M059J (cell line): ENCODE results near the gene MAGEA12. TPM values are rescaled to one million over a fixed set of nuclear protein-coding genes. Genes with fewer than 3 reads are reported as not detected.
"Not testable (repeated sequence)": the region's sequence is repeated elsewhere in the genome, so short reads cannot be mapped to it uniquely, and the experiment has no call there.

Source experiments
- DNase-seq: peaks from one replicate; pipeline ENCODE4 v3.0.0-alpha.2; 2012; ENCODE audit warnings: low read depth
- total RNA-seq: library from RNA; depleted of rRNA; stranded (reverse); fragments of >200 nt; shearing (Covaris generic); gene quantifications from 2 replicates; pipeline ENCODE4 v1.2.3, GENCODE V29; 2014; rRNA removed

The MAGEA12 gene
- total RNA-seq, 1 experiment from 2014 or later, result 15.5 TPM

DNA sequence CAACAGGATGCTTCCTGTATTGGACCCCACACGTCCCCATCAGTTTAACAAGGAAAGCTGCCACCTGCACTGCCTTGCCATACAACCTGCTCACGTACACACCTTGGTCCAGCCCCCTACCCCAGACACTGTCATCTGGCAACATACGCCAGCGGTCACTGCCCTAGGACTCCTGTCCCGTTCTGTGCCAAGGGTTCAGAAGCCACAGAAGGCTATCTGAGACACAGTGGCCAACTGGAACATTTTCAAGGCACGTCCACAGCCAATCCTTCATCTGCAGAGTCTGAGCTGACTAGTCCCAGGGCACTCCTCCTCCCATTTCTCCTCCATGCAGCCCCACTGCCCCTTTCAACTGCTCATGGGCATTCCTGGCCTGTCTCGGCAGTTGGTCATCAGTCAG, 28.0 kb downstream of the MAGEA12 start:
- not testable (repeated sequence) for DNase-seq

DNA sequence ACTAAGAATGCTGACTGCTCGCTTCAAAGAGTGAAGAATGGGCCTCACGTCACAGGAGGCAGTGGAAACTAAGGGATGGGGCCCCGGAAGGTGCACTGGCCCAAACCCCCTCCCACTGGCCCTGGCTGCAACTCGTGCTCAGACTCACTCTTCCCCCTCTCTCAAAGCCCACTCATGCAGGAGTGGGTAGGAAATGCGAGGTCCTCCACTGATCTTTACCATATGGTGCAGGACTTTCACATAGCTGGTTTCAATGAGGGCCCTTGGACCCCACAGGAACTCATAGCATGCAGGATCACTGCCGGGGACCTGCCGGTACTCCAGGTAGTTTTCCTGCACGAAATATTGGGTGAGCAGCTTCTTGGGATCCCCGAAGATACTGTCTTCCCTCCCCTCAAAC, 33.0 kb downstream of the MAGEA12 start:
- not testable (repeated sequence) for DNase-seq

DNA sequence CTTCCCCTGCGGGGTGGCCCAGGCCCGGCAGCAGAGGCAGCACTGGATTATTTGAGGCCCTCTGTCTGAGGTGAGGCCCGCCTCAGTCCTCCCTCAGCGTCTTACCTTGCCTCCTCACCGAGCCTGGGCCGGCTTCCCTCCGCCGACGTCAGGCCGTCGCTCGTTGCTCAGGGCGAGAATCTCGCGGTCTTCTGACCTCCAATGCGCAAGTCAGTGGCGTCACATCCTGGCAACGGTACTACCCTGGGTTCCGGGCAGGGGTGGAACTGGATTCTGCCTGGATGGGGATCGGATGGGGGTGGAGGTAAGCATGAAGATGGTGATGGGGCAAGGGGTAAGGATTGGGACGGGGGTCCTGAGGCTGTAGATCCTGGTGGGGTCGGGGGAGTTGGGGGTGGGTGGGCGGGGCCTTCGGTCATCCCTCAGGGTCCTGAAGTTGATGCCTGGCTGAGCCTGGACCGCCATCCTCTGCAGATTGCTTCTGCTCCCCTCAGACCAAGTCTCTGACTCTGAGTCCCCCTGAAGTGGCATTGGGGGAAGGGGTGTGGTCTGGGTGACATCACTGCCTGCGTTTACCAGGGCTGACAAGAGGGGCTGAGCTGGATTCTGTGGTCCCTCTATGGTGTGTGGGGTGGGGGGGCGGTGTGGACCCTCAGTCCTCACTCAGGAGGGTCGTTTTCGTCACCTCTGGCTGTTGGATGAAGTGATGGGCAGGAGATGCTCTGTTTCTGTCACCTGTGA, 36.2 kb downstream of the MAGEA12 start, which contains the start of gene MAGEA6:
Gene MAGEA6, minus strand, starts transcription at position 141 of the 741 bp plus-strand sequence. CDS start 2,039 bp downstream, outside the sequence.
- DNase-seq, result not testable (repeated sequence)

DNA sequence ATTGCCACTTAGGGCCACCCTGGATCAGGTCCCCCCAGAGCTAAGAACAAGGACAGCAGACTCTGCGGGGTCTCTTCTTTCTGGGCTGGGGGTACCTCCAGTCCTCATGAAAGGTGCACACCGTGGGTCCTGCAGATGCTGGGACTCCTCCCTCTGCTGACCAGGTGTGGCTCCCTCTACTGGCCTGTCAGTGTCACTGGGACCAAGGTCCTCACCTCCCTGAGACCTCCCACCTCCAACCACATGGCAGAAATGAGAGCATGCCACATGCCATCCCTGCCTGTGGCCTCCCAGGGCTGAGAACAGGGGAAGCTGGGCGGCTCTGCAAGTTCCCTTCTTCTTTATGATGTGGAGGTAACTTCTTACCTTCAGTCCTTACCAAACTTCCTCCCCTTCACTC, 53.5 kb downstream of the MAGEA12 start:
- not testable (repeated sequence) for DNase-seq

Other genes with a start within 250 kb of the MAGEA12 start
- gene GABRQ, start 95.9 kb upstream of the MAGEA12 start, total RNA-seq, result 4.8 and 8.8 TPM in 2 replicates
- gene MAGEA3, start 35.0 kb upstream of the MAGEA12 start, total RNA-seq, result 14.5 and 16.6 TPM in 2 replicates
- not detected in 2 replicates for gene CSAG2, start 24.5 kb upstream of the MAGEA12 start, total RNA-seq
- gene MAGEA2B, start 19.1 kb upstream of the MAGEA12 start, total RNA-seq, result 1.9 and 2.5 TPM in 2 replicates
- gene CSAG1, start within 50 bp of the MAGEA12 start, total RNA-seq, result 6.5 and 6.6 TPM in 2 replicates
- gene MAGEA2, start 20.1 kb downstream of the MAGEA12 start, total RNA-seq, result 0.94 and 1.7 TPM in 2 replicates
- 2.6 and 3.2 TPM in 2 replicates for gene CSAG3, start 25.5 kb downstream of the MAGEA12 start, total RNA-seq
- gene MAGEA6, start 35.9 kb downstream of the MAGEA12 start, total RNA-seq, result 23.7 and 25.3 TPM in 2 replicates
- 123 and 144 TPM in 2 replicates for gene CETN2, start 97.0 kb downstream of the MAGEA12 start, total RNA-seq
- 29.9 and 35.0 TPM in 2 replicates for gene NSDHL, start 97.3 kb downstream of the MAGEA12 start, total RNA-seq
- gene ZNF185, start 164.3 kb downstream of the MAGEA12 start, total RNA-seq, result 4.9 and 6.5 TPM in 2 replicates